HG02885 (cell line): ENCODE results near the gene LST1.

Experiments used
- ATAC-seq: cut with Tn5 transposase; IDR thresholded peaks from one replicate; pipeline ENCODE4 v1.9.1; 2021; ENCODE audit warnings: mild to moderate bottlenecking; ENCODE audit not compliant: unreplicated experiment, poor library complexity

Gene LST1

DNA sequence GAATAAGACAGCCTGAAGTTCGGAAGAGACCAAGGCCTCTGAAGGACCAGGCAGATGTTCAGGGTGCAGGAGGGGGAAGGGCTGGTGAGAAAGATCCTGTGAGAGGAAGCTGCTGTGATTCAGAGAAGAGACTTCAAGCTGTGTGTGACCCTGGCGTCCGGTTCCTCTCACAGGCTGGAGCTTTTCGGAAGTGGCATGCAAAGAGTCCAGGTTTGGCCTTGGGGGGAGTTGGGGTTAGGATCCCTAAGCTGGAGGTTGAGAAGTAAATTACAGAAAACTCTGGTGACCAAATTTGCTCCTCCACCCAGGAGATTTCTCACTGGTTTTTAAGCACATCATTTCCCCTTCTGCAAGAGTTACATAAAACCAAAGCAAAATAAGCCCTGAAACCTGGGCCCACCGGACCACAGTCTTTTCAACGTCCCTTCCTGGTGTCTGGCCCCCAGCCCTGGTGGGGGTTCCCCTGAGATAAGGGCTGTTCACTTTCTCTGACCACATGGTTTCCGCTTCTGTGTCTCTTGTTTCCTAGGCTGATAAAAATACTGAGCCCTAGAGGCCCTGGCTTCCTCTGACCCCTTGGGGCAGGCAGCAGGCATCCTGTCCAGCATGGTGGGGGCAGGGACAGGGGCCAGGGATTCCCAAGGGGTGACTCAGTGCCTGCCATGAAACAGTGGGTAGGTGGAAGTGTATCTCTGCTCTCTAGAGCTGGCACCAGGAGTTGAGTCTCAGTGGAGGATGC, 25.9 kb upstream of the LST1 start:
- peak; percentile 70 for ATAC-seq

DNA sequence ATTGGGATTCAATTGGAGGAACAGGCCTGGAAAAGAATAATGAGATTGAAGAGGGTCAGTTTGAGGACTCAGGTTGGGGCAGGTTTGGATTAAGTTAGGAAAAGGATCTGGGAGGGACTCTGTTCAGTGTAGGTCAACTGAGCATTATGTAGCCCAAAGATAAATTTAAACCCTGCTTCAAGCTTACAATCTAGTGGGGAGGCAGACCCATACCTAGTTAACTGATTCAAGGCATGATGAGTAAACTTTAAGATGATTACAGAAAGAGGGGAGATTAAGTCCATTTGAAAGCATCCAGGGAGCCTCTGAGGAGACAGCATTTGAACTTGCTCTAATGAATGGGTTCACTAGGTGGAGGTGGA, 25.4 kb upstream of the LST1 start:
- ATAC-seq = no peak

DNA sequence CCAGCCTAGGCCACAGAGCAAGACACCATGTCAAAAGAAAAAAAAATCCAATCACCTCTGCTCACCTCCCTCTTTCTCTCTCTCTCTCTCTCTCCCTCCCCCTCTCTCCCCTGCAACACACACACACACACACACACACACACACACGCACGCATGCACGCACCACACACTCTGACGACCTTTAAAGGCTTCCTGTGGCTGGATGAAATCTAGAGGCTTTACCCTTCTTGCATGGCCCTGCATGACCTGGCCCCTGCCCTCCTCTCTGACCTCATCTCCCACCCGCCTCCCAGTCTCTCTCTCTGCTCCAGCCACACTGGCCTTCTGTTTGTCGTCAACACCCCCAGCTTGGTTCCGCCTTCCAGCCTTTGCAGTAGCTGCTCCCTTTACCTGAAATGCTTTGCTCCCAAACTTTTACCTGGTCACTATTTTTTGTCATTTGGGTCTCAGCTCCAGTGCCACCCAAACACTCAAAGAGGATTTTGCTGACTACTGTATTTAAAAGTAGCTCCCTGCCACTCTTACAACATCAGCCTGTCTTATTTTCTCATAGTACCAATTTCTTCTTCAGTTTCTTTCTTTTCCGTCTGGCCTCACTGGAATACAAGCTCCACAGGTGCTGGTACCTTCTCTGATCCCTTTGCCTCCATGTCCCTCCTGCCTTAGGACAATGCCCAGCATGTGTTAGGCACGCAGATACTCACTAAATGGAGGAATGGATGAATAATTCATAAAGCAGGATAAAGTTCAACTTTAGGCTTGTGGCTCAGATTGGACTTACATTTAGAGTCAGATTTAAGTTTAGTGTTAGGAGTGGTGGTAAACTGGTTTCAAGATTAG, 18.3 kb upstream of the LST1 start:
- no peak for ATAC-seq

DNA sequence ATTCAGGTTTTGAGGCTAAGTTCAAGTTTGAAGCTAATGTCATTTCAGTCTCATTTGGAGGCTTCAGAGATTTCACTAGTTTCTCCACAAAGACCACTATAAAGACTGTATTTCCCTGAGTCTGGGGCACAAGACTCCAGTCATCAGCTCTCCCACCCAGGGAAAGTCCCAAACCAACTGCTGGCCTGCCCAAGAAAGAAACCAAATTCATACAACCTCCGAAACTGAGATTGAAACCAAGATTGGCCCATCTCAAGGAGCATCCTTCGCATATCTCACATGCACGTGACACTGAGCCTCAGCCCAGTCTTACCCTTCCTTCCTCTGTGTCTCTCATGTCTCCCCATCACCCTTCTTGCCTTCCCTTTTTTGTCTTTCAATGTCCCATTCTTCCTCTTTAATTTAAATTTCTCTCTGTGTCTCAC, 17.5 kb upstream of the LST1 start:
- peak; percentile 65 for ATAC-seq

DNA sequence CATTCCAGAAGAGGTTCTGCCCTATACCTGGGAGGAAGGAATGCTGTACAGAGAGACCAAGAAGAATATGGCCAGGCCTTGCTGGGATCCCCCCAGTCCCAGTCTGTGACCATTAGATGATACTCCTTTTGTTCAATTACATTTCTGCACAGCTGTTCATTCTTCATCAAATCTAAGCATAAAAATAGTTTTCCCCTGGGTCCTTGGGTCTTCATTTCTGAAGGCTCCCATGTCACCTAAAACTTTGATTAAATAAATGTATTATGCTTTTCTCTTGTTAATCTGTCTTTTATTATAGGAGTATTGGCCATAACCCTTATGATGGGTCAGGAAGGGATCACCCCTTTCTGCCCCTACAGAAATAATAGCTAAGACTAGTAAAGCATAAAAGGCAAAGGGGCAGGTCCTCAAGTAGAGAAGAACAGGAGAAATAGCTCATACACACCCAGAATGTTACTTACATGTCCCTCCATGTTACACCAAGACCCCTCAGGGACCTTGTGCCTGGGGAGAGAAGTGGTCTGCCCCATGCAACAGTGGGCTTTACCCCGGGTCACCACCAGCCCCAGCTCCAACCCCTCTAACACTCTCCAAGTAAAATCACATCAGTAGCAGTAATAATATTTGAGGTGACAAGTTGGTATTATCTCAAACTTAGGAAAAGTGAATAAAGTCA, 16.1 kb upstream of the LST1 start:
- ATAC-seq = no peak

DNA sequence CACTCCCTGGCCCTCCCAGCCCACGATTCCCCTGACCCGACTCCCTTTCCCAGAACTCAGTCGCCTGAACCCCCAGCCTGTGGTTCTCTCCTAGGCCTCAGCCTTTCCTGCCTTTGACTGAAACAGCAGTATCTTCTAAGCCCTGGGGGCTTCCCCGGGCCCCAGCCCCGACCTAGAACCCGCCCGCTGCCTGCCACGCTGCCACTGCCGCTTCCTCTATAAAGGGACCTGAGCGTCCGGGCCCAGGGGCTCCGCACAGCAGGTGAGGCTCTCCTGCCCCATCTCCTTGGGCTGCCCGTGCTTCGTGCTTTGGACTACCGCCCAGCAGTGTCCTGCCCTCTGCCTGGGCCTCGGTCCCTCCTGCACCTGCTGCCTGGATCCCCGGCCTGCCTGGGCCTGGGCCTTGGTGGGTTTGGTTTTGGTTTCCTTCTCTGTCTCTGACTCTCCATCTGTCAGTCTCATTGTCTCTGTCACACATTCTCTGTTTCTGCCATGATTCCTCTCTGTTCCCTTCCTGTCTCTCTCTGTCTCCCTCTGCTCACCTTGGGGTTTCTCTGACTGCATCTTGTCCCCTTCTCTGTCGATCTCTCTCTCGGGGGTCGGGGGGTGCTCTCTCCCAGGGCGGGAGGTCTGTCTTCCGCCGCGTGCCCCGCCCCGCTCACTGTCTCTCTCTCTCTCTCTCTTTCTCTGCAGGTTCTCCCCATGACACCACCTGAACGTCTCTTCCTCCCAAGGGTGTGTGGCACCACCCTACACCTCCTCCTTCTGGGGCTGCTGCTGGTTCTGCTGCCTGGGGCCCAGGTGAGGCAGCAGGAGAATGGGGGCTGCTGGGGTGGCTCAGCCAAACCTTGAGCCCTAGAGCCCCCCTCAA, 13.8 kb upstream of the LST1 start, which contains the start of gene LTA:
Gene LTA, plus strand, starts transcription at position 249 of the 871 bp plus-strand sequence. Its CDS starts 454 bp downstream, at position 703.
- peak; percentile 39 for ATAC-seq

DNA sequence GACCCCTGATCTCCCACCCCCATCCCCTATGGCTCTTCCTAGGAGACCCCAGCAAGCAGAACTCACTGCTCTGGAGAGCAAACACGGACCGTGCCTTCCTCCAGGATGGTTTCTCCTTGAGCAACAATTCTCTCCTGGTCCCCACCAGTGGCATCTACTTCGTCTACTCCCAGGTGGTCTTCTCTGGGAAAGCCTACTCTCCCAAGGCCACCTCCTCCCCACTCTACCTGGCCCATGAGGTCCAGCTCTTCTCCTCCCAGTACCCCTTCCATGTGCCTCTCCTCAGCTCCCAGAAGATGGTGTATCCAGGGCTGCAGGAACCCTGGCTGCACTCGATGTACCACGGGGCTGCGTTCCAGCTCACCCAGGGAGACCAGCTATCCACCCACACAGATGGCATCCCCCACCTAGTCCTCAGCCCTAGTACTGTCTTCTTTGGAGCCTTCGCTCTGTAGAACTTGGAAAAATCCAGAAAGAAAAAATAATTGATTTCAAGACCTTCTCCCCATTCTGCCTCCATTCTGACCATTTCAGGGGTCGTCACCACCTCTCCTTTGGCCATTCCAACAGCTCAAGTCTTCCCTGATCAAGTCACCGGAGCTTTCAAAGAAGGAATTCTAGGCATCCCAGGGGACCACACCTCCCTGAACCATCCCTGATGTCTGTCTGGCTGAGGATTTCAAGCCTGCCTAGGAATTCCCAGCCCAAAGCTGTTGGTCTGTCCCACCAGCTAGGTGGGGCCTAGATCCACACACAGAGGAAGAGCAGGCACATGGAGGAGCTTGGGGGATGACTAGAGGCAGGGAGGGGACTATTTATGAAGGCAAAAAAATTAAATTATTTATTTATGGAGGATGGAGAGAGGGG, 12.6 kb upstream of the LST1 start:
- no peak for ATAC-seq

DNA sequence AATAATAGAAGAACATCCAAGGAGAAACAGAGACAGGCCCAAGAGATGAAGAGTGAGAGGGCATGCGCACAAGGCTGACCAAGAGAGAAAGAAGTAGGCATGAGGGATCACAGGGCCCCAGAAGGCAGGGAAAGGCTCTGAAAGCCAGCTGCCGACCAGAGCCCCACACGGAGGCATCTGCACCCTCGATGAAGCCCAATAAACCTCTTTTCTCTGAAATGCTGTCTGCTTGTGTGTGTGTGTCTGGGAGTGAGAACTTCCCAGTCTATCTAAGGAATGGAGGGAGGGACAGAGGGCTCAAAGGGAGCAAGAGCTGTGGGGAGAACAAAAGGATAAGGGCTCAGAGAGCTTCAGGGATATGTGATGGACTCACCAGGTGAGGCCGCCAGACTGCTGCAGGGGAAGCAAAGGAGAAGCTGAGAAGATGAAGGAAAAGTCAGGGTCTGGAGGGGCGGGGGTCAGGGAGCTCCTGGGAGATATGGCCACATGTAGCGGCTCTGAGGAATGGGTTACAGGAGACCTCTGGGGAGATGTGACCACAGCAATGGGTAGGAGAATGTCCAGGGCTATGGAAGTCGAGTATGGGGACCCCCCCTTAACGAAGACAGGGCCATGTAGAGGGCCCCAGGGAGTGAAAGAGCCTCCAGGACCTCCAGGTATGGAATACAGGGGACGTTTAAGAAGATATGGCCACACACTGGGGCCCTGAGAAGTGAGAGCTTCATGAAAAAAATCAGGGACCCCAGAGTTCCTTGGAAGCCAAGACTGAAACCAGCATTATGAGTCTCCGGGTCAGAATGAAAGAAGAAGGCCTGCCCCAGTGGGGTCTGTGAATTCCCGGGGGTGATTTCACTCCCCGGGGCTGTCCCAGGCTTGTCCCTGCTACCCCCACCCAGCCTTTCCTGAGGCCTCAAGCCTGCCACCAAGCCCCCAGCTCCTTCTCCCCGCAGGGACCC, 11.7 kb upstream of the LST1 start:
- no peak for ATAC-seq

DNA sequence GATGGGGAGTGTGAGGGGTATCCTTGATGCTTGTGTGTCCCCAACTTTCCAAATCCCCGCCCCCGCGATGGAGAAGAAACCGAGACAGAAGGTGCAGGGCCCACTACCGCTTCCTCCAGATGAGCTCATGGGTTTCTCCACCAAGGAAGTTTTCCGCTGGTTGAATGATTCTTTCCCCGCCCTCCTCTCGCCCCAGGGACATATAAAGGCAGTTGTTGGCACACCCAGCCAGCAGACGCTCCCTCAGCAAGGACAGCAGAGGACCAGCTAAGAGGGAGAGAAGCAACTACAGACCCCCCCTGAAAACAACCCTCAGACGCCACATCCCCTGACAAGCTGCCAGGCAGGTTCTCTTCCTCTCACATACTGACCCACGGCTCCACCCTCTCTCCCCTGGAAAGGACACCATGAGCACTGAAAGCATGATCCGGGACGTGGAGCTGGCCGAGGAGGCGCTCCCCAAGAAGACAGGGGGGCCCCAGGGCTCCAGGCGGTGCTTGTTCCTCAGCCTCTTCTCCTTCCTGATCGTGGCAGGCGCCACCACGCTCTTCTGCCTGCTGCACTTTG, 10.7 kb upstream of the LST1 start, which contains the start of gene TNF:
Gene TNF, plus strand, starts transcription at position 231 of the 567 bp plus-strand sequence. Its CDS starts 177 bp downstream, at position 408.
- no peak for ATAC-seq

DNA sequence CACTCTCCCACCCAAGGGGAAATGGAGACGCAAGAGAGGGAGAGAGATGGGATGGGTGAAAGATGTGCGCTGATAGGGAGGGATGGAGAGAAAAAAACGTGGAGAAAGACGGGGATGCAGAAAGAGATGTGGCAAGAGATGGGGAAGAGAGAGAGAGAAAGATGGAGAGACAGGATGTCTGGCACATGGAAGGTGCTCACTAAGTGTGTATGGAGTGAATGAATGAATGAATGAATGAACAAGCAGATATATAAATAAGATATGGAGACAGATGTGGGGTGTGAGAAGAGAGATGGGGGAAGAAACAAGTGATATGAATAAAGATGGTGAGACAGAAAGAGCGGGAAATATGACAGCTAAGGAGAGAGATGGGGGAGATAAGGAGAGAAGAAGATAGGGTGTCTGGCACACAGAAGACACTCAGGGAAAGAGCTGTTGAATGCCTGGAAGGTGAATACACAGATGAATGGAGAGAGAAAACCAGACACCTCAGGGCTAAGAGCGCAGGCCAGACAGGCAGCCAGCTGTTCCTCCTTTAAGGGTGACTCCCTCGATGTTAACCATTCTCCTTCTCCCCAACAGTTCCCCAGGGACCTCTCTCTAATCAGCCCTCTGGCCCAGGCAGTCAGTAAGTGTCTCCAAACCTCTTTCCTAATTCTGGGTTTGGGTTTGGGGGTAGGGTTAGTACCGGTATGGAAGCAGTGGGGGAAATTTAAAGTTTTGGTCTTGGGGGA, 10.0 kb upstream of the LST1 start:
- ATAC-seq = no peak

DNA sequence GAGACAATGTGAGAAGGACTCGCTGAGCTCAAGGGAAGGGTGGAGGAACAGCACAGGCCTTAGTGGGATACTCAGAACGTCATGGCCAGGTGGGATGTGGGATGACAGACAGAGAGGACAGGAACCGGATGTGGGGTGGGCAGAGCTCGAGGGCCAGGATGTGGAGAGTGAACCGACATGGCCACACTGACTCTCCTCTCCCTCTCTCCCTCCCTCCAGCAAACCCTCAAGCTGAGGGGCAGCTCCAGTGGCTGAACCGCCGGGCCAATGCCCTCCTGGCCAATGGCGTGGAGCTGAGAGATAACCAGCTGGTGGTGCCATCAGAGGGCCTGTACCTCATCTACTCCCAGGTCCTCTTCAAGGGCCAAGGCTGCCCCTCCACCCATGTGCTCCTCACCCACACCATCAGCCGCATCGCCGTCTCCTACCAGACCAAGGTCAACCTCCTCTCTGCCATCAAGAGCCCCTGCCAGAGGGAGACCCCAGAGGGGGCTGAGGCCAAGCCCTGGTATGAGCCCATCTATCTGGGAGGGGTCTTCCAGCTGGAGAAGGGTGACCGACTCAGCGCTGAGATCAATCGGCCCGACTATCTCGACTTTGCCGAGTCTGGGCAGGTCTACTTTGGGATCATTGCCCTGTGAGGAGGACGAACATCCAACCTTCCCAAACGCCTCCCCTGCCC, 9.0 kb upstream of the LST1 start:
- ATAC-seq = no peak

DNA sequence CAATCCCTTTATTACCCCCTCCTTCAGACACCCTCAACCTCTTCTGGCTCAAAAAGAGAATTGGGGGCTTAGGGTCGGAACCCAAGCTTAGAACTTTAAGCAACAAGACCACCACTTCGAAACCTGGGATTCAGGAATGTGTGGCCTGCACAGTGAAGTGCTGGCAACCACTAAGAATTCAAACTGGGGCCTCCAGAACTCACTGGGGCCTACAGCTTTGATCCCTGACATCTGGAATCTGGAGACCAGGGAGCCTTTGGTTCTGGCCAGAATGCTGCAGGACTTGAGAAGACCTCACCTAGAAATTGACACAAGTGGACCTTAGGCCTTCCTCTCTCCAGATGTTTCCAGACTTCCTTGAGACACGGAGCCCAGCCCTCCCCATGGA, 8.5 kb upstream of the LST1 start:
- ATAC-seq = no peak

DNA sequence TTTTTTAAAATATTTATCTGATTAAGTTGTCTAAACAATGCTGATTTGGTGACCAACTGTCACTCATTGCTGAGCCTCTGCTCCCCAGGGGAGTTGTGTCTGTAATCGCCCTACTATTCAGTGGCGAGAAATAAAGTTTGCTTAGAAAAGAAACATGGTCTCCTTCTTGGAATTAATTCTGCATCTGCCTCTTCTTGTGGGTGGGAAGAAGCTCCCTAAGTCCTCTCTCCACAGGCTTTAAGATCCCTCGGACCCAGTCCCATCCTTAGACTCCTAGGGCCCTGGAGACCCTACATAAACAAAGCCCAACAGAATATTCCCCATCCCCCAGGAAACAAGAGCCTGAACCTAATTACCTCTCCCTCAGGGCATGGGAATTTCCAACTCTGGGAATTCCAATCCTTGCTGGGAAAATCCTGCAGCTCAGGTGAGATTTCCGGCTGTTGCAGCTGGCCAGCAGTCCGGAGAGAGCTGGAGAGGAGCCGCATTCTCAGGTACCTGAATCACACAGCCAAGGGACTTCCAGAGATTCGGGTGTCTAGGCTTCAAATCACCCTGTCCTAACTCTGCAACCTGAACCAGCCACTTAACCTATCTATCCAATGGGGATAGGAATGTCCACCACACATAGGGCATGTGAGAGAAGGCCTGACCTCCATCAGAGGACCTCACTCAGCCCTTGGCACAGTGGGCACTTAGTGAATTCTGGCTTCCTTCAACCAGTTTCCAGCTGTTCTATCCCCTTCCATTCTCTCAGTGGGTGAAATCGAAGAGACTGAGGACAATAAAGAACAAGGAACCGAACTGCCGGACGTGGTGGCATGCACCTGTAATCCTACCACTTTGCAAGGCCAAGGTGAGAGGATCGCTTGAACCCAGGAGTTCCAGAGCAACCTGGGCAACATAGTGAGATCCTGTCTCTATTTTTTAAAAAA, 7.6 kb upstream of the LST1 start:
- no peak for ATAC-seq

DNA sequence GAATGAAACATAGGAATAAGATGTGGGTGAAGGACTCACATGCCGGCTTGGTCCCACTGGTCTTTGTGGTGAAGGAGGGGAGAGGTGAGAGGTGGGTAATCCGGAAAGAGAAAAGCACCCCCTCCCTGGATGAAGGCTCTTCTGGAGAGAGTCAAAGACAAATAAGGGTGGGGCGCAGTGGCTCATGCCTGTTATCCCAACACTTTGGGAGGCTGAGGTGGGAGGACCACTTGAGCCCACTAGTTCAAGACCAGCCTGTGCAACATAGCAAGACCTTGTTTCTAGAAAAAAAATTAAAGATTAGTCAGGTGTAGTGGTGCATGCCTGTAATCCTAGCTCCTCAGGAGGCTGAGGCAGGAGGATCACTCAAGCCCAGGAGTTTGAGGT, 7.0 kb upstream of the LST1 start:
- ATAC-seq = no peak
